ENCODE measurements around the gene PCDHGB3. TPM values are rescaled to one million over a fixed set of nuclear protein-coding genes. Genes with fewer than 3 reads are reported as not detected.

PCDHGB3 gene
- total RNA-seq, 4 donors from 2014 or later, result 1.5 to 4.4 (median 1.9) TPM

DNA sequence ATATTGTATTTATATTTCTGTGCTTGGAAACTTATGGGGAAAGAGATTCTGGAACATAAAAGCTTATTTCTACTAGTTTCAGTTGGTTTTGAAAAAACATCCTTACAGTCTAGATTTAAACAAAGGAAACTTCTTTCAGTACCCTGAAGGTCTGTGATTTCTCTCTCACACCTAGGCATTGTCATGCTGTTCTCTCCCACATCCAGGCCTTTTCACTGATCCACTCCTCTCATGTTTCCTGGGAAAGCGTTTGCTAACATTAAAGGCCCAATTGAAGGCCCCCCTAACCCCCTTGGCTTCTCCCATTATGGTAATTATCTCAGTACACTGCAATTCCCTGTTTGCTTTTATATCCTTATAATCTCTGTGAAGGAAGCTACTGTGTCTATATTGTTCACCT, 27.3 kb upstream of the PCDHGB3 start:
- TF ChIP-seq, protein P1, sequence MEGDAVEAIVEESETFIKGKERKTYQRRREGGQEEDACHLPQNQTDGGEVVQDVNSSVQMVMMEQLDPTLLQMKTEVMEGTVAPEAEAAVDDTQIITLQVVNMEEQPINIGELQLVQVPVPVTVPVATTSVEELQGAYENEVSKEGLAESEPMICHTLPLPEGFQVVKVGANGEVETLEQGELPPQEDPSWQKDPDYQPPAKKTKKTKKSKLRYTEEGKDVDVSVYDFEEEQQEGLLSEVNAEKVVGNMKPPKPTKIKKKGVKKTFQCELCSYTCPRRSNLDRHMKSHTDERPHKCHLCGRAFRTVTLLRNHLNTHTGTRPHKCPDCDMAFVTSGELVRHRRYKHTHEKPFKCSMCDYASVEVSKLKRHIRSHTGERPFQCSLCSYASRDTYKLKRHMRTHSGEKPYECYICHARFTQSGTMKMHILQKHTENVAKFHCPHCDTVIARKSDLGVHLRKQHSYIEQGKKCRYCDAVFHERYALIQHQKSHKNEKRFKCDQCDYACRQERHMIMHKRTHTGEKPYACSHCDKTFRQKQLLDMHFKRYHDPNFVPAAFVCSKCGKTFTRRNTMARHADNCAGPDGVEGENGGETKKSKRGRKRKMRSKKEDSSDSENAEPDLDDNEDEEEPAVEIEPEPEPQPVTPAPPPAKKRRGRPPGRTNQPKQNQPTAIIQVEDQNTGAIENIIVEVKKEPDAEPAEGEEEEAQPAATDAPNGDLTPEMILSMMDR (IDR thresholded peaks at IDR 0.05; ENCODE audit: low read depth), result no peak

DNA sequence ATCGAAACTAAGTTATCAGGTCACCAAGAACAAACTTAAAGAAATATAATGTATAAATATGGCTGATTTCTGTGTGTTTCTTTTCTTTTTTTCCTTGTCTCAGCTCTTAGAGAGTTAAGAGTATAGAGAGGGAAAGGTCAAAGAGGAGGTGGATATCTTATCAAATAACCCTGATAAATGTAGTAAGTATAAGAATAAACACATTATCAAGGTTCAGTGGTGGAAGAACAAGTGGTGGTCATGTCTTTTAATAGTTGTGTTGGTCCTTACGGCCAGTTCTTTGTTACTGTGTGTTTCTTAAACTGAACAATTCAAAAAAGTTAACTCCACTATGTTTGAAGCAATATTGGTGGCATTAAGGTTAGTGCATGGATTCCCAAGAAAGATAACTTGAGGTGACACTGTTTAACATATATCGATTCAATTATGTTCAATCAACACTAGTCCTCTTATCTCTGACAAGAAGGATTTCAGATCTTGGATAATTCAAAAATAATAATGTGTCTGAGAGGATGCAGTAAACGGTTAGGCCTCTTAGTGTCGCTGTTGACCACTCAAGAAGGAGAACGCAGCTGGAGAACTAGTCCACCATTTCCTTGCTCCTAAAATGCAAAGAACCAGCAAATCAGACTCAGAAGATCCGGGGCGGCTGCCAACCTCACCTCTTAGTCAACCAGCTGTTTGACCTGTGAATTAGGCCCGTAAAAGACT, 26.6 kb upstream of the PCDHGB3 start, which contains the start of gene PCDHGA3:
PCDHGA3 (plus strand) TSS at position 588 of the 711 bp plus-strand sequence. CDS start 205 bp downstream, outside the sequence.
- TF ChIP-seq, protein P1 (IDR thresholded peaks at IDR 0.05; ENCODE audit: low read depth), result no peak

DNA sequence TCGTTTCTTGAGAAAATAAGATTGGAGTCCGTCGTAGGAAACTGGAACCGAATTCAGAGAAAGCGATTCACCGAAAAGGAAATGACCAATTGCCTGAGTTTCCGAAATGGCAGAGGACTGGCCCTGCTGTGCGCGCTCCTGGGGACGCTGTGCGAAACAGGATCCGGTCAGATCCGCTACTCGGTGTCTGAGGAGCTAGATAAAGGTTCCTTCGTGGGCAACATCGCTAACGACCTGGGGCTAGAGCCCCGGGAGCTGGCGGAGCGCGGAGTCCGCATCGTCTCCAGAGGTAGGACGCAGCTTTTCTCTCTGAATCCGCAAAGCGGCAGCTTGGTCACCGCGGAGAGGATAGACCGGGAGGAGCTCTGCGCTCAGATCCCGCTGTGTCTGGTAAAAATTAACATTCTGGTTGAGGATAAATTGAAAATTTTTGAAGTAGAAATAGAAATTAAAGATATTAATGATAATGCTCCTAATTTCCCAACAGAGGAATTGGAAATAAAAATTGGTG, 26.0 kb upstream of the PCDHGB3 start:
- TF ChIP-seq, protein P1 (IDR thresholded peaks at IDR 0.05; ENCODE audit: low read depth), result no peak

DNA sequence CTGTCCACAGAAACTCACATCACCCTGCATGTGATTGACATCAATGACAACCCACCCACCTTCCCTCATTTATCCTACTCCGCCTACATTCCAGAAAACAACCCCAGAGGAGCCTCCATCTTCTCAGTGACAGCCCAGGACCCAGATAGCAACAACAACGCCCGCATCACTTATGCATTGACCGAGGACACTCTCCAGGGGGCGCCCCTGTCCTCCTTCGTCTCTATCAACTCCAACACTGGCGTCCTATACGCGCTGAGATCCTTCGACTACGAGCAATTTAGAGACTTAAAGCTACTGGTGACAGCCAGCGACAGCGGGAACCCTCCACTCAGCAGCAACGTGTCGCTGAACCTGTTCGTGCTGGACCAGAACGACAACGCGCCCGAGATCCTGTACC, 24.7 kb upstream of the PCDHGB3 start:
- TF ChIP-seq, protein P1 (IDR thresholded peaks at IDR 0.05; ENCODE audit: low read depth), result no peak

DNA sequence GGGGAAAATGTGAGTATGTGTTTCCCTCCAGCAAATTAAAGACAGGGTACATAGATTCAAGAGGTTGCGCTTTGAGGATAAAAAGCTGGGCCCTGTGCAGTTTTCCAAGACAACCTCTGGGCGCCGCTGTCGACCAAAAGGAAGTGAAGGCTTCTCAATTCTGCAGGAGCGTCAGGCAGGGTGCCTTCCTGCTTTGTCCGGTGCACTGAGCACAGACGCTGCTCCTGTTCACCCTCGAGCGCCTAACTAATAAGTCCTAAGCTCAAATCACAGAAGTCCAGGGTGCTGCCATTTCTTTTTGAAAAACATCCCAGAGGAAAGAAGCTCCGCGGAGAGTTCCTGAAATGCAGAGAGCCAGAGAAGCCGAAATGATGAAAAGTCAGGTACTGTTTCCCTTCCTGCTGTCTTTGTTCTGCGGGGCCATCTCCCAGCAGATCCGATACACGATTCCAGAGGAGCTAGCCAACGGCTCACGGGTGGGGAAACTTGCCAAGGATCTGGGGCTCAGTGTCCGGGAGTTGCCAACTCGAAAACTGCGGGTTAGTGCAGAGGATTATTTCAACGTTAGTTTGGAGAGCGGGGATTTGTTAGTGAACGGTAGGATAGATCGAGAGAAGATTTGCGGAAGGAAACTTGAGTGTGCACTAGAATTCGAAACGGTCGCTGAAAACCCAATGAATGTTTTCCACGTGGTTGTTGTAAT, 20.0 kb upstream of the PCDHGB3 start, which contains the start of gene PCDHGB1:
PCDHGB1 (plus strand) TSS at position 183 of the 703 bp plus-strand sequence; CDS start at position 345, 162 bp downstream.
- TF ChIP-seq, protein P1 (IDR thresholded peaks at IDR 0.05; ENCODE audit: low read depth), result no peak

DNA sequence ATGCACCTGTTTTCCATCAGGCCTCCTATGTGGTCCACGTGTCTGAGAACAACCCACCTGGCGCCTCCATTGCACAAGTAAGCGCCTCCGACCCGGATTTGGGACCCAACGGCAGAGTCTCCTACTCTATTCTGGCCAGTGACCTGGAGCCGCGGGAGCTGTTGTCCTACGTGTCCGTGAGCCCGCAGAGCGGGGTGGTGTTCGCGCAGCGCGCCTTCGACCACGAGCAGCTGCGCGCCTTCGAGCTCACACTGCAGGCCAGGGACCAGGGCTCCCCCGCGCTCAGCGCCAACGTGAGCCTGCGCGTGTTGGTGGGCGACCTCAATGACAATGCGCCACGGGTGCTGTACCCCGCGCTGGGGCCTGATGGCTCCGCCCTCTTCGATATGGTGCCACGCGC, 18.5 kb upstream of the PCDHGB3 start:
- TF ChIP-seq, protein P1 (IDR thresholded peaks at IDR 0.05; ENCODE audit: low read depth), result no peak

DNA sequence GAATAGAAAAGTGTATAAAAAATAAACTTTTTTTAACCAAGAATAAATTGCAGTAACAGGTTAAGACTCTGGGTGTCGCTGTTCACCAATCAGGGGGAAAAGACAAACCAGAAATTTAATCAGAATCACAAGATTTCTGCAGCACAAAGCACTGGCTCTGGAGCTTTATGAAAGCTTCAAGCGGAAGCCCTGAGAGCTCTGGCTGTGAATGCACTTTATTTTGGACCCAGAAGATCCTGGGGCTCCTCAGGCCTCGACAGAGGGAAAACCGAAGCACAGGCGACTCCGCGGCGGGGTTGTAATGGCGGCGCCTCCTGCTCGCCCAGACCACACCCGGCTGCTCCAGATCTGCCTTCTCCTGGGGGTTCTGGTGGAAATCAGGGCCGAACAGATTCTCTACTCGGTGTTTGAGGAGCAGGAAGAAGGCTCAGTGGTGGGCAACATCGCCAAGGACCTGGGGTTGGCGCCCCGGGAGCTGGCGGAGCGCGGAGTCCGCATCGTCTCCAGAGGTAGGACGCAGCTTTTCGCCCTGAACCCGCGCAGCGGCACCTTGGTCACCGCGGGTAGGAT, 15.1 kb upstream of the PCDHGB3 start, which contains the start of gene PCDHGA4:
PCDHGA4 (plus strand) TSS at position 122 of the 570 bp plus-strand sequence; CDS start at position 209, 87 bp downstream.
- TF ChIP-seq, protein P1 (IDR thresholded peaks at IDR 0.05; ENCODE audit: low read depth), result no peak

Data from subcutaneous adipose tissue (tissue), 4 donors.